Uterus (tissue), 4 donors: Measurements from ENCODE around the gene GTF2F1. TPM values are rescaled to one million over a fixed set of nuclear protein-coding genes. Genes with fewer than 3 reads are reported as not detected.

Source experiments
- DNase-seq, 2 donors: peaks; one replicate each; pipeline ENCODE4 v3.0.0-alpha.2; 2019 to 2020
- H3K27ac ChIP-seq, 2 donors: fragments of 200-600 bp; sonication (generic); 1 replicate in 1 of 2; 2 replicates in 1 of 2; pipeline ENCODE4 v1.5.1; 2016 to 2018
- H3K27me3 ChIP-seq, 2 donors: fragments of 200-600 bp; sonication (generic); one replicate each; pipeline ENCODE4 v1.5.1; 2018 to 2019; ENCODE audit warnings: control low read depth in 1 of 2
- H3K36me3 ChIP-seq, 2 donors: fragments of 200-600 bp; sonication (generic); one replicate each; pipeline ENCODE4 v1.5.1; 2019; ENCODE audit warnings: control low read depth in 1 of 2
- H3K4me1 ChIP-seq, 2 donors: fragments of 200-600 bp; sonication (generic); one replicate each; pipeline ENCODE4 v1.5.1; 2018 to 2019; ENCODE audit warnings: control low read depth in 1 of 2
- H3K4me3 ChIP-seq, 2 donors: fragments of 200-600 bp; sonication (generic); 1 replicate in 1 of 2; 2 replicates in 1 of 2; pipeline ENCODE4 v1.5.1; 2018 to 2019; ENCODE audit warnings: mild to moderate bottlenecking in 1 of 2
- H3K9me3 ChIP-seq, 2 donors: fragments of 200-600 bp; sonication (generic); one replicate each; pipeline ENCODE4 v1.5.1; 2019; ENCODE audit warnings: control low read depth in 1 of 2
- CTCF ChIP-seq, 4 experiments: fragments of 200-600 bp in 2 of 4; fragments of 450-650 bp in 2 of 4; sonication (generic) in 2 of 4; IDR thresholded peaks; one replicate each; pipeline ENCODE4 v1.5.1; 2016 to 2019; ENCODE audit warnings: antibody characterized with exemption in 4 of 4, mild to moderate bottlenecking in 2 of 4, moderate library complexity in 1 of 4
- POLR2A ChIP-seq, 2 donors: fragments of 450-650 bp; IDR thresholded peaks; one replicate each; pipeline ENCODE4 v1.6.1; 2016; ENCODE audit warnings: antibody characterized with exemption in 2 of 2, mild to moderate bottlenecking in 1 of 2, moderate library complexity in 1 of 2
- intact Hi-C: fragments of 100-400 bp; cut with DNase I; formaldehyde crosslinking; loops from one replicate; pipeline ENCODE4 v1.15.1; 2023; ENCODE audit warnings: low total_unique reads
- total RNA-seq, 4 donors: library from RNA; depleted of rRNA in 3 of 4; stranded (reverse); fragments of >200 nt in 3 of 4; gene quantifications; one replicate each; pipeline versions ENCODE4 v1.1.0 to v1.2.4, GENCODE V29; 2014 to 2023
- donor health status: DM: yes; HTN: yes; CAD: no.

GTF2F1 gene
- total RNA-seq, 4 donors from 2014 or later, result 38.2 to 82.2 (median 61.8) TPM

GRCh38 chr19:6421075-6422014, 28.4 kb upstream of the GTF2F1 start:
- no peaks in the 10 kb centered on the region for H3K9me3 ChIP-seq
- no peaks in the 10 kb centered on the region for H3K36me3 ChIP-seq
- DNase-seq, result no peak
- H3K4me3 ChIP-seq, result no peak overlapping the region
- peaks cover 5 to 8% of the 10 kb centered on the region in 2 donors for H3K4me1 ChIP-seq
- TF ChIP-seq POLR2A (IDR thresholded peaks at IDR 0.05) (no peak), CTCF (IDR thresholded peaks at IDR 0.05) (no peak)
- H3K27me3 ChIP-seq, result no peaks in the 10 kb centered on the region
- intact Hi-C loops, result no loop called here
- no peak overlapping the region for H3K27ac ChIP-seq

GRCh38 chr19:6418562-6418932, 25.6 kb upstream of the GTF2F1 start:
- no peak for TF ChIP-seq CTCF (IDR thresholded peaks at IDR 0.05)
- no peak for TF ChIP-seq POLR2A (IDR thresholded peaks at IDR 0.05)
- Histone ChIP-seq H3K36me3 (no peaks in the 10 kb centered on the region), H3K4me3 (no peak overlapping the region), H3K9me3 (no peaks in the 10 kb centered on the region), H3K27ac (no peak overlapping the region), H3K4me1 (peaks cover 5 to 12% of the 10 kb centered on the region in 2 donors), H3K27me3 (no peaks in the 10 kb centered on the region)
- intact Hi-C loops, result no loop called here
- DNase-seq, result no peak

- TF ChIP-seq CTCF (IDR thresholded peaks at IDR 0.05) (peak; percentile 42 to 68 (median 60)), POLR2A (IDR thresholded peaks at IDR 0.05) (no peak)
- intact Hi-C loops, result no loop called here
- Histone ChIP-seq H3K9me3 (no peaks in the 10 kb centered on the region), H3K4me3 (no peak overlapping the region), H3K4me1 (peaks cover 5 to 6% of the 10 kb centered on the region in 2 donors), H3K27me3 (no peaks in the 10 kb centered on the region), H3K36me3 (no peaks in the 10 kb centered on the region), H3K27ac (peak overlapping the region; percentile 20 to 65)
- peak; percentile 63 to 66 for DNase-seq
Measured at GRCh38 chr19:6417713-6418561, 25.0 kb upstream of the GTF2F1 start.

- Histone ChIP-seq H3K9me3 (no peaks in the 10 kb centered on the region), H3K4me3 (no peak overlapping the region), H3K36me3 (no peaks in the 10 kb centered on the region), H3K4me1 (peaks cover 4 to 5% of the 10 kb centered on the region in 2 donors), H3K27me3 (no peaks in the 10 kb centered on the region), H3K27ac (peak overlapping the region; percentile 20 to 65)
- intact Hi-C loops, result no loop called here
- no peak for DNase-seq
- no peak for TF ChIP-seq CTCF (IDR thresholded peaks at IDR 0.05)
- TF ChIP-seq POLR2A (IDR thresholded peaks at IDR 0.05), result no peak
Measured at GRCh38 chr19:6416658-6417405, 23.9 kb upstream of the GTF2F1 start.
